ENCODE data around the gene MYZAP.

The MYZAP gene

GRCh38 chr15:57631386-57632110, 39.8 kb downstream of the MYZAP start:
- no peak for DNase-seq

DNA sequence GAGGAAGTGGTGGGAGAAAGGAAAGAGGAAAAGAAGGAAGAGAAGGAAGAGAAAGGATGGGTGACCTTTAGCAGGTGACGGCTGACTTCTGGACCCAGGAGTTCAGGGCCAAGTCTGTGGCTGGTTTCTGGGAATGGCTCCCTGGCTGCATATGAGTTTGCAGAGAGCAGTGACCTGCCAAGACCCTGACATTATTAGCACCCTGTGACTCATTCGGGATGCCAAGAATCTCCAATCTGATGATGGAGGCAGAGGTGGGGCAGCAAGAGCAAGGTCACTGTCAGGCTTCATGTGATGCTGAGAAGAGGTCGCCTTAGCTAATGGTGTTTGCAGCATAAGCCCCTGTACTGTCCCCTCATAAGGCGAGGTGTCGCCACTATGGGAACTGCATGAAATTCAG, 42.6 kb downstream of the MYZAP start:
- no peak for DNase-seq

DNA sequence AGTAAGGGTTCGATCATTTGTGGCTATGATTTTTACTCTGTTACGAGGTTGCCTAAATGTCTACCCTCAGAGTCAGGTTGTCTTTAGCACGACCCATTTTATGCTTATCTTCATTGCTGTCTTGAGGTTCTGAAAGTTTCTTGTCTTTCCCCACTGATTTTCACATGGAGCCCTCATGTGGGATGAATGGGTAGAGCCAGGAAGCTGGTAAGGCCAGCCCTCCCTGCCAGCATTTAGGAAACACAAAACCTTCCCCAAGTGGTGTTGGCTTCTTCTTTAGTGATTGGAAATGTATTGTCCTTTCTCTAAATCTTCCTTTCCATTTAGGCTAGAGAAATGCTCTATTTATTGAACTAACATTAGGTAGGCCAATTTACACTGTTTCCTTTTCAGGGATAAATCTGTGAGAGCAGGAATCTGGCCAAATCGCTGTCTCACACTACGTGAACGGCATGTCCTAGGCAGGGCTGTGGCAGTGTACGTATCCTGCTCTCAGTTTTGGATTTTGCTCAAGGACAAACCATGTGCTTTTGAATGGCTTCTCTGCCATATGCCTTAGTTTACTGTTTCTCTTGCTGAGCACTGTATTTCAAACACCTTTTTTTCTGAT, 43.7 kb downstream of the MYZAP start:
- no peak for DNase-seq

GRCh38 chr15:57637846-57638245, 46.1 kb downstream of the MYZAP start:
- DNase-seq = no peak

GRCh38 chr15:57639306-57639705, 47.6 kb downstream of the MYZAP start:
- no peak for DNase-seq

DNA sequence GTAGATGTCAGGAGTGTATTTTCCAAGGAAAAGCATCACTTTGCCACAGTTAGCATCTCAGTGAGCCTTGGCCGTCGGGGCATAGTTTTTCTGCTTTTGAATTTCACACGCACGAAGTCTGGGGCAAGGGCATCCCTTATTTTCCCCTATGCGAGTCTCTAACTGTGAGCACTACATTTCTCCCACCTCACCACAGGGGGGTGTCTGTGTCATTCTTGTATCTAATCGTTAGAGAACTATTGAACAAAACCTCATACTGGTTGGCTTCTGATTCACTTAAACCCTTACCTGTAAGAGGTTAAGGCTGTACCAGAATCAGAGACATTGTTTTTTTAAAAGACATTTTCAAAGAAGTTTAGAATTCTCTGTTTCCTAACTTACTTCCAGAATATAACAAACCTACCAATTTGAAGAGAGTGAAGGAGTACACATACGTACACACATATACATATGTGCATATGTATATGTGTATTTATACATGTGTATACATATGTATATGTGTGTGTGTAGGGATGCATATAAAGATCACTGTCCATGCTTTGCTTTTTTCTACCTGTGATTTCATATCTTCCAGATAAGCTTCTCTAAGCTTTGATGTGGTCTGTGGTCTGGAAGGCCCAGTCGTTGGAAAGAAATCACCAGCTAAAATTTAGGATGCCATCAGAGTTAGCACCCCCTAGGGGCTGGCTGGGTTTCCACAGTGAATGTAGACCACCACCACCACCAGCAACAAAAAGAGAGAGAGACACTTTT, 49.4 kb downstream of the MYZAP start:
- peak; percentile 44 for DNase-seq

DNA sequence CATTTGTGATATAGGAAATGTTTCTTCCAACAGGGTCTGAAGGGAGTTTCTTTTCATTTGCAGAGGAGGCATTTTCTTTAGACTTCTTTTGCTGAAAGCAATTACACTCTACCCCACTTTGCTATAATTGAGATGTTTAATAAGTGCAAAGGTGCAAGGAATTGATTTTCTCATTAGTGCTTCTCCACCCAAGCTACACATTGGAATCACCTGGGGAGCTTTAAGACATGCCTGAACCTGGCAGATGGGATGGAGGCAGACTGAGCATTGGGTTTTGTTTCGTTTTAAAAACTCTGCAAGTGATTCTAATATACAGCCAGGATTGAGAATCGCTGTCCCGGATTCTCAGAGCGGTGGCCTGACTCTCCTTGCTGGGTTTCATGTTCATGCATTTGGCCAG, 52.1 kb downstream of the MYZAP start:
- DNase-seq = no peak

- DNase-seq = no peak
Measured at GRCh38 chr15:57646087-57646486, 54.4 kb downstream of the MYZAP start.

- no peak for DNase-seq
Measured at GRCh38 chr15:57647071-57647790, 55.5 kb downstream of the MYZAP start.

GRCh38 chr15:57647791-57648130, 56.1 kb downstream of the MYZAP start:
- DNase-seq = peak; percentile 37

GRCh38 chr15:57649138-57649537, 57.4 kb downstream of the MYZAP start:
- DNase-seq = peak; percentile 55

DNA sequence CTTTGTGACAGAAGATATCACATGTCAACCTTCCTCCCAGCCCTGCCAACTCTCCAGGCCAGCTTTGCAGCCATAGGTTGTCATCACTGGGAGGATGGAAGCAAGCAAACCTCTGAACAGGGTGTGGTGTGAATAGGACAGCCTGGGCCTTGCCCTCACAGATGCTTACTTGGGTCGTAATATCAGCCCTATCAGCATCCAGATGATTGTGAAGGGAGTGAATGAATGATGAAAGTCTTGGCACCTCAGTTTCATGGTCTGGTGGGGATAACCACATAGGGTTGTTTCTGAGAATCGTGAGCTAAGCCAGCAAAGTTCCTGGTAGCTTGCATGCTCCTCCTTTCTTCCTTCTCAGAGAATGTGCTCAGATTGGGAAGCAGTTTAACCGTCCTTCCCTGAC, 59.7 kb downstream of the MYZAP start:
- no peak for DNase-seq

DNA sequence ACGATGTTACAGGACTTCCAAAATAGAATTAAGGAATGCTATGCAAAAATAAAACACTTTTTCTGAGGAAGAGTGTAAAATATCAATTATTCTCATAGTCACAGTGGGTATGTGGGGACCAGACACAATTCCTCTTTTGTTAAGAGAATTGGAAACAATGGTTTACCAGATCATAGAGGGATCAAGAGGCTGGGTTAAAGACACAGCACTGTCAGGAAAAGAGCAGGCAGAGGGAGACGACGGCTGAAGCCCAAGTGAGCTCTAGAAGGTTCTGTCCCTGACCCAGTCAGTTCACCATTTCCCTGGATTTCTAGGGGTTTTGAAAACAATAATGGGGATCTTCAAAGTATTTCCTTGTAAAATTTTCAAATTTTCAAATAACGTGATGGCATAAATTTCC, 60.8 kb downstream of the MYZAP start:
- no peak for DNase-seq

- DNase-seq = peak; percentile 64
Measured at GRCh38 chr15:57654153-57654852, 62.6 kb downstream of the MYZAP start.

DNA sequence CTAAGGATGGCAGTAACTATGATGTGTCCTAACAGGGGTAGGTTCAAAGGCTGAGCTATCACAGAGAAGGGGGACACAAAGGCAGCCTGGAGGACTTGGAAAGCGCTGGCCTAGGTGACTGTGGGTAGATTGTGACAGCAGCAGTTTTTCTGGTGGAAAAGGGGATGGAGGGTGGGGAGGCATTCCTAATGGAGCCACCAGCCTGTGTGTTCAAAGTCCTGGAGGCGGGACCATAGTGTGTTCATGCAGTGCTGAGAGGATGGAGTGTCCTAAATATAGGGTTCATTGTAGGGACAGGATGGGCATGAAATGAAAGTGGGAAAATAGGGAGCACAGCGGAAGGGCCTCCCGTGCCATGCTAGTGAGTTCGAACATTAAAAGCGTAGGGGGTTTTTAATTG, 63.3 kb downstream of the MYZAP start:
- no peak for DNase-seq

- no peak for DNase-seq
Measured at GRCh38 chr15:57655809-57656208, 64.1 kb downstream of the MYZAP start.

DNA sequence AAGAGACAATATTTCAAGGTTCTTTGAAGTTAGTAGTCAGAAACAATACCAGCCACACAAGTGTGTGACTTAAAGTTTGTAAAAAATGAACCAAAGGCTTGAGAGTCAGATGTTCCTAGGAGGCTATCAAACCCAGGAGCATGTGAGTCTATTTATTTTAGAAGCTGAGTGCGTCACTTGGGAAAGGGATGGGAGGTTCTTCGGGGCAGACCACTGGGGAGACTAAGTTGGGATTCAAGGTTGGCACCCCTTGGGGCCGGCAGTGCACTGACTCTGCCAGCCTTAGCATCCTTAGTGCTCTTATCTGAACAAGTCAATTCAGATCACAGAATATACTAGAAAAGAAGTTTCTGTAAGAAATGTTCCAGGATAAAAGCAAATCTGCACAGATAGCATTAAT, 64.7 kb downstream of the MYZAP start:
- DNase-seq = no peak

- DNase-seq = no peak
Measured at GRCh38 chr15:57657619-57658018, 65.9 kb downstream of the MYZAP start.

DNA sequence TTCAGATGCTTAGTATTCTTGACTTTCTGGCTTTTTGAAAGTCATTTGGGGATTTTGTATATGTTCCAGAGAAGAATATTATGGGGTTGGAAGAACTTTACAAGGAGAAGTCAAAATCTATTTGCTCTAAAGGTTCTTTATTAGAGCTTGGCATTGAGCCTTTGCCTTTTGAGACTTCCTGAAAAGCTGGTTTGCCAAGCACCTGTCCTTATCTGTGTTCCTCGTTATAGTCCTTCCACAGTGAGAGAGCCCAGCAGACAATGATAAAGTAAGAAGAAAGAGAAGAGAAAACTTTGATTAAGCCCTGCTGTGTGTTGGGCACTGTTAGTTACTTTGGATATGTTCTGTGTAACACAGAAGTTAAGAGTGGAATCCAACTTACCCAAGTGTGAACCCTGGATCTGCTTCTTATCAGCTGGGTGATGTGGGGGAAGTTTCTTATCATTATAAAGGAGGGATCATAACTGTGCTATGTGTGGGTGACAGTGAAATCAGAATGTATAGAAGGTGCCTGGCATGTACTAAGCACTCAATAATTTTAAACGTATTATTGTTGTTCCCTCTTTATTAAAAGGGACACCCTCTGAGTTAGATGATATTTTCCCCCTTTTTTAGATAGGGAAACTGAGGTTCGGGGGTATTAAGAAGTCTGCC, 70.5 kb downstream of the MYZAP start:
- no peak for DNase-seq

- no peak for DNase-seq
Measured at GRCh38 chr15:57662802-57663201, 71.1 kb downstream of the MYZAP start.

DNA sequence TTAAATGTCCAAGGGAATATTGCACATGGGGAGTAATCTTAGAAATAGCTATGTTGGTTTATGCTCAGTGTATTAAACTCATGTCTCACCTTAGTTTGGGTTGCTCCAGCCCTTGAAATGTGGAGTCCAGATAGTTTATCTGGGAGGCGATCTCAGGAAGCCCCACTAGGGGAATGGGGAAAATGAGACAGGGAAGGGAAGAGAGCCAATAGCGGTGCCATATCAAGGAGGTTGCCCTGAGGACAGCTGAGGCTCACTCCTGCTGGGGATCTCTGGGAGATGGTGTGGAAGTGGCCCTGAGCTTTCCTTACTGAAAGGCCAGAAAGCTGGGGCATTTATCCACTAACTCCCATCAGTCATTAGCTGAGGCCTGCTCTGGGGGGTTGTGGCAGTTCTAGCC, 71.6 kb downstream of the MYZAP start:
- DNase-seq = no peak

- no peak for DNase-seq
Measured at GRCh38 chr15:57665194-57665593, 73.5 kb downstream of the MYZAP start.
